GM12878 (cell line): ENCODE measurements around the gene MTHFD1. TPM values are rescaled to one million over a fixed set of nuclear protein-coding genes. Genes with fewer than 3 reads are reported as not detected.

ENCODE experiments used
- ATAC-seq: fragments of 200-7000 bp; cut with Tn5 transposase; 3 replicates; pipeline ENCODE4 v1.9.1; 2020; ENCODE audit warnings: mild to moderate bottlenecking, moderate library complexity
- BruUV-seq: library from RNA; stranded (reverse); fragments of 400-500 nt; replicated peaks from 2 replicates; lab custom pipeline; 2021; lab: Mats Ljungman, UMichigan
- CTCF ChIA-PET: fragments of 300-600 bp; sonication (Branson Sonifier 250); formaldehyde crosslinking; extraction: SDS; loops from one replicate; lab custom pipeline; 2021; ENCODE audit warnings: inconsistent platforms; lab: Yijun Ruan, JAX
- POLR2A ChIA-PET: fragments of 350-600 bp; formaldehyde crosslinking; extraction: SDS; loops from one replicate; lab custom pipeline; 2021; ENCODE audit warnings: inconsistent platforms; lab: Charles Lee
- RAD21 ChIA-PET: fragments of 300-600 bp; sonication (Branson Sonifier 250); formaldehyde crosslinking; loops from one replicate; lab custom pipeline; 2023; ENCODE audit warnings: antibody characterized with exemption; ENCODE audit not compliant: unreplicated experiment; lab: Charles Lee
- SMC1A ChIA-PET: fragments of 300-600 bp; sonication (Branson Sonifier 250); formaldehyde crosslinking; loops from one replicate; lab custom pipeline; 2023; ENCODE audit not compliant: unreplicated experiment, uncharacterized antibody; lab: Charles Lee
- DNase-seq: peaks from one replicate; pipeline ENCODE4 v3.0.0-alpha.2; 2011; ENCODE audit warnings: low read depth, low spot score
- FAIRE-seq: peaks from 3 replicates; lab custom pipeline; 2011; peaks lifted over from hg19 to GRCh38; lab: Jason Lieb, UNC
- H2AFZ ChIP-seq: 2 replicates; pipeline ENCODE4 v1.6.0; 2011; ENCODE audit warnings: low read depth, low read length, control low read depth; ENCODE audit not compliant: control insufficient read depth
- H3K27ac ChIP-seq: 2 replicates; pipeline ENCODE4 v1.5.1; 2011; ENCODE audit warnings: control low read depth; ENCODE audit not compliant: control insufficient read depth, insufficient read depth
- H3K27me3 ChIP-seq, 2 experiments: replicated peaks in 1 of 2; 2 replicates each; pipeline versions ENCODE4 v1.6.0 to v1.6.1; 2011; ENCODE audit warnings: low read length in 1 of 2; ENCODE audit not compliant: control insufficient read depth in 2 of 2, insufficient read depth in 2 of 2
- H3K36me3 ChIP-seq, 2 experiments: 2 replicates each; pipeline ENCODE4 v1.5.1; 2011; ENCODE audit warnings: low read length in 1 of 2; ENCODE audit not compliant: control insufficient read depth in 2 of 2, insufficient read depth in 2 of 2
- H3K4me1 ChIP-seq: 2 replicates; pipeline ENCODE4 v1.6.1; 2011; ENCODE audit warnings: mild to moderate bottlenecking, low read length, moderate library complexity, mixed read lengths; ENCODE audit not compliant: control insufficient read depth, insufficient read depth
- H3K4me2 ChIP-seq: 2 replicates; pipeline ENCODE4 v1.6.0; 2011; ENCODE audit warnings: control low read depth; ENCODE audit not compliant: control insufficient read depth, insufficient read depth
- H3K4me3 ChIP-seq: fragments of 200-600 bp; sonication (generic); 2 replicates; pipeline ENCODE4 v1.5.1; 2016
- H3K79me2 ChIP-seq: 2 replicates; pipeline ENCODE4 v1.6.0; 2011; ENCODE audit warnings: low read length; ENCODE audit not compliant: control insufficient read depth, insufficient read depth
- H3K9ac ChIP-seq: 2 replicates; pipeline ENCODE4 v1.8.0; 2011; ENCODE audit warnings: low read length, control low read depth, mixed read lengths; ENCODE audit not compliant: control insufficient read depth, insufficient read depth
- H3K9me3 ChIP-seq: replicated peaks from 3 replicates; pipeline ENCODE4 v1.5.1; 2011; ENCODE audit warnings: mild to moderate bottlenecking, low read length; ENCODE audit not compliant: control insufficient read depth, insufficient read depth
- H4K20me1 ChIP-seq: 2 replicates; pipeline ENCODE4 v1.6.0; 2011; ENCODE audit not compliant: control insufficient read depth, insufficient read depth
- ATF3 ChIP-seq: IDR thresholded peaks from 2 replicates; pipeline ENCODE4 v1.6.1; 2011; ENCODE audit warnings: low read depth, mild to moderate bottlenecking, low read length, moderate library complexity, borderline replicate concordance; ENCODE audit errors: extremely low read depth
- CEBPB ChIP-seq, 2 experiments: fragments of 150-350 bp in 1 of 2; IDR thresholded peaks; 2 replicates each; pipeline ENCODE4 v1.6.1; 2012 to 2014; ENCODE audit warnings: low read depth in 2 of 2, low read length in 2 of 2, borderline replicate concordance in 1 of 2, inconsistent platforms in 1 of 2
- DPF2 ChIP-seq: fragments of 450-650 bp; IDR thresholded peaks from 2 replicates; pipeline ENCODE4 v1.6.1; 2017; ENCODE audit warnings: mild to moderate bottlenecking
- PML ChIP-seq: IDR thresholded peaks from 2 replicates; pipeline ENCODE4 v1.6.1; 2012; ENCODE audit warnings: low read length, inconsistent platforms
- RFX5 ChIP-seq: IDR thresholded peaks from 2 replicates; pipeline ENCODE4 v1.6.1; 2011; ENCODE audit warnings: low read depth, low read length, improper control_type of control experiment
- SIX5 ChIP-seq: IDR thresholded peaks from 2 replicates; pipeline ENCODE4 v1.6.1; 2011; ENCODE audit warnings: mild to moderate bottlenecking, low read depth, low read length, moderate library complexity; ENCODE audit not compliant: severe bottlenecking
- SRF ChIP-seq, 2 experiments: IDR thresholded peaks; 2 replicates each; pipeline ENCODE4 v1.6.1; 2011; ENCODE audit warnings: low read depth in 2 of 2, low read length in 2 of 2, mild to moderate bottlenecking in 1 of 2, moderate library complexity in 1 of 2
- STAT1 ChIP-seq: fragments of 450-650 bp; conservative IDR thresholded peaks from 2 replicates; pipeline ENCODE4 v1.6.1; 2014; ENCODE audit warnings: antibody characterized with exemption, mild to moderate bottlenecking
- ZNF24 ChIP-seq: fragments of 450-650 bp; IDR thresholded peaks from 2 replicates; pipeline ENCODE4 v1.6.1; 2017; ENCODE audit warnings: antibody characterized with exemption, mild to moderate bottlenecking
- ZNF687 ChIP-seq: fragments of 450-650 bp; IDR thresholded peaks from 2 replicates; pipeline ENCODE4 v1.6.1; 2017; ENCODE audit warnings: mild to moderate bottlenecking, moderate library complexity
- WGBS: methylation state at CpG from one replicate; pipeline ENCODE4 v1.1.6; 2016; ENCODE audit warnings: low lambda C conversion rate; ENCODE audit not compliant: insufficient replicate concordance, insufficient coverage; ENCODE audit errors: missing lambda C conversion rate; 5-methylcytosine and 5-hydroxymethylcytosine counted together
- in situ Hi-C: fragments of 300-500 bp; cut with MboI; formaldehyde crosslinking; loops from 9 replicates; pipeline ENCODE4 v1.14.3; 2018; ENCODE audit warnings: mixed read lengths
- intact Hi-C: fragments of 100-400 bp; cut with micrococcal nuclease; formaldehyde crosslinking; loops from one replicate; pipeline ENCODE4 v1.14.2; 2022; ENCODE audit not compliant: unreplicated experiment
- polyA plus RNA-seq, 11 experiments: library from polyadenylated mRNA; depleted of rRNA in 4 of 11; unstranded in 6 of 11; stranded (reverse) in 5 of 11; fragments of >200 nt; fragmentation: Nextera tagmentation in 4 of 11; fragmentation: Illumina TruSeq in 1 of 11; extraction: Ambion mirVana in 4 of 11; extraction: Trizol in 1 of 11; gene quantifications; 1 replicate in 1 of 11; 2 replicates in 10 of 11; pipeline versions ENCODE4 v1.2.1 to v1.2.3, GENCODE V29; 2011 to 2016; ENCODE audit warnings: inconsistent platforms in 2 of 11, missing spikeins in 2 of 11, low read depth in 1 of 11
- total RNA-seq, 4 experiments: library from RNA; depleted of rRNA in 3 of 4; stranded (reverse); fragments of >200 nt in 3 of 4; fragmentation: Illumina TruSeq in 1 of 4; extraction: Trizol in 1 of 4; gene quantifications; 2 replicates each; pipeline versions ENCODE4 v1.2.1 to v1.2.3, GENCODE V29; 2013 to 2021

MTHFD1 gene
- total and polyA plus RNA-seq, 10 of the 15 experiments (the other 5 are each of a cell fraction or from before 2014, with no cell fraction given): 99.3 to 310 (median 173) TPM

- no peaks in the 10 kb centered on the region for H3K27me3 ChIP-seq
- no peaks in the 10 kb centered on the region for H3K9me3 ChIP-seq
- no peak overlapping the region for H3K4me3 ChIP-seq
- BruUV-seq: no TSS peak
- no peaks in the 10 kb centered on the region for H3K36me3 ChIP-seq
- RAD21 ChIA-PET: no interaction called here
- intact Hi-C loops: loop anchor here (10.0 kb wide), 1 partner anchor 415 kb away; no protein-coding TSS in a partner anchor
- CTCF ChIA-PET: interaction anchor here (0.9 to 2.6 kb wide), 5 partner anchors 80 to 165 kb away, joined by 3 to 10 read pairs (median 4); no protein-coding TSS in a partner anchor
- DNase-seq (no peak), FAIRE-seq (no peak), ATAC-seq (no peak)
- no peaks in the 10 kb centered on the region for H4K20me1 ChIP-seq
- no peak overlapping the region for H3K9ac ChIP-seq
- WGBS: 58% methylated on average over 6 of the region's 6 CpGs
- H3K79me2 ChIP-seq: no peaks in the 10 kb centered on the region
- no peak overlapping the region for H3K27ac ChIP-seq
- in situ Hi-C loops: loop anchor here (10.0 to 25.0 kb wide), 2 partner anchors 415 to 537 kb away; partner anchors contain the start of gene SPTB
- no peak overlapping the region for H3K4me2 ChIP-seq
- H3K4me1 ChIP-seq: no peaks in the 10 kb centered on the region
- H2AFZ ChIP-seq: no peak overlapping the region
- SMC1A ChIA-PET: interaction anchor here (0.9 to 4.7 kb wide), 6 partner anchors 12 to 133 kb away, joined by 3 to 20 read pairs (median 3); no protein-coding TSS in a partner anchor
- TF ChIP-seq STAT1: no peak
- TF ChIP-seq DPF2: no peak
- no peak for TF ChIP-seq ZNF24
- TF ChIP-seq SIX5: no peak
- no peak for TF ChIP-seq SRF (IDR thresholded peaks at IDR 0.05; ENCODE audit: low read depth in 2 of 2, low read length in 2 of 2)
- no peak for TF ChIP-seq PML
- no peak for TF ChIP-seq ZNF687
- TF ChIP-seq ATF3: no peak
- TF ChIP-seq RFX5: no peak
- TF ChIP-seq CEBPB (IDR thresholded peaks at IDR 0.05; ENCODE audit: borderline replicate concordance in 1 of 2, low read depth in 2 of 2, low read length in 2 of 2): no peak
- TF ChIP-seq, all 136 proteins: peak for 0
- POLR2A ChIA-PET: interaction anchor here (0.6 kb wide), 1 partner anchor 299 kb away, joined by 3 read pairs; no protein-coding TSS in a partner anchor
Observed at GRCh38 chr14:64349741-64350490, 38.2 kb upstream of the MTHFD1 start.
